Measurements from ENCODE around the gene SYNDIG1. TPM values are rescaled to one million over a fixed set of nuclear protein-coding genes. Genes with fewer than 3 reads are reported as not detected.

Gene SYNDIG1
- total RNA-seq, 1 experiment from 2014 or later, result 5.4 TPM

DNA sequence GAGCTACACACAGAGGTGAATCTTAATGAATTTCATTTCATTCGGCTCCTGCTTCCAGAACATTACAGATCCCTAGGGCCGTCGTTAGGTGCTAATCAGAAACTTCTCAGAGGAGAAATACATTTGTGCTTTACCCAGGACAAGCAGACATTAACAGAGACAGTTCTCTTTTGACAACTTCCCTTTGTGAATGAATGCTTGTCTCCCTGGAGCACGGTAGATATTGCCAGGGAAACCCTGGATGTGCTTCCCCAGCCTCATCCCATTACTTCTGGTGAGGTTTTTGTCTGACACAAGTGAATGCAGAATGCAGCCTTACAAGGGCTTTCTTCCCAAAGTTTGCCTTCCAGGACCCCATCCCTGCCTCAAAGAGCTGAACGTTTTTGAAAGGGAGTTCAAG, 105.4 kb downstream of the SYNDIG1 start:
- Histone ChIP-seq H4K8ac (replicated peaks; ENCODE audit: insufficient read length, low read depth, low read length) (no peak overlapping the region), H3K79me1 (ENCODE audit: insufficient read depth, low read depth, low read length, poor library complexity, severe bottlenecking) (no peaks in the 10 kb centered on the region), H3K4me1 (ENCODE audit: insufficient read depth, low read length) (no peaks in the 10 kb centered on the region), H3K18ac (ENCODE audit: insufficient read length, low read depth, low read length) (no peak overlapping the region), H4K20me1 (ENCODE audit: control insufficient read depth, insufficient read depth, insufficient read length) (no peaks in the 10 kb centered on the region), H2BK20ac (ENCODE audit: low read depth, low read length, poor library complexity, severe bottlenecking) (no peak overlapping the region), H2AK5ac (ENCODE audit: insufficient read length, low read length) (no peak overlapping the region), H2BK5ac (ENCODE audit: insufficient read length, low read length) (no peak overlapping the region), H4K5ac (ENCODE audit: insufficient read length, low read depth, low read length) (no peak overlapping the region), H3K4ac (ENCODE audit: low read depth, low read length) (no peak overlapping the region), H2BK15ac (ENCODE audit: low read depth, low read length) (no peak overlapping the region), H3K23me2 (ENCODE audit: insufficient read length, low read depth, low read length, poor library complexity, severe bottlenecking) (no peaks in the 10 kb centered on the region), H3K23ac (ENCODE audit: insufficient read length, low read depth, low read length) (no peak overlapping the region), H3K4me2 (ENCODE audit: insufficient read depth, insufficient read length, low read length) (no peak overlapping the region), H3K9ac (ENCODE audit: extremely low read depth, insufficient read length, low read length) (no peak overlapping the region), H3T11ph (ENCODE audit: low read length) (no peak overlapping the region), H3K14ac (ENCODE audit: insufficient read depth, low read length) (no peak overlapping the region), H3K9me3 (ENCODE audit: control insufficient read depth, low read depth, low read length) (no peaks in the 10 kb centered on the region), H2AFZ (ENCODE audit: low read length) (no peak overlapping the region), H2BK12ac (ENCODE audit: insufficient read length, low read depth, low read length) (no peak overlapping the region), H3K27ac (ENCODE audit: insufficient read length, low read depth, low read length) (no peak overlapping the region), H3K27me3 (ENCODE audit: insufficient read depth, low read length) (no peaks in the 10 kb centered on the region), H3K79me2 (ENCODE audit: insufficient read depth, low read length) (no peaks in the 10 kb centered on the region), H3K56ac (ENCODE audit: insufficient read length, low read depth, low read length) (no peak overlapping the region), H4K91ac (ENCODE audit: insufficient read length, low read depth, low read length) (no peak overlapping the region), H2BK120ac (ENCODE audit: low read depth, low read length, poor library complexity, severe bottlenecking) (no peak overlapping the region)
- TF ChIP-seq, protein P1, sequence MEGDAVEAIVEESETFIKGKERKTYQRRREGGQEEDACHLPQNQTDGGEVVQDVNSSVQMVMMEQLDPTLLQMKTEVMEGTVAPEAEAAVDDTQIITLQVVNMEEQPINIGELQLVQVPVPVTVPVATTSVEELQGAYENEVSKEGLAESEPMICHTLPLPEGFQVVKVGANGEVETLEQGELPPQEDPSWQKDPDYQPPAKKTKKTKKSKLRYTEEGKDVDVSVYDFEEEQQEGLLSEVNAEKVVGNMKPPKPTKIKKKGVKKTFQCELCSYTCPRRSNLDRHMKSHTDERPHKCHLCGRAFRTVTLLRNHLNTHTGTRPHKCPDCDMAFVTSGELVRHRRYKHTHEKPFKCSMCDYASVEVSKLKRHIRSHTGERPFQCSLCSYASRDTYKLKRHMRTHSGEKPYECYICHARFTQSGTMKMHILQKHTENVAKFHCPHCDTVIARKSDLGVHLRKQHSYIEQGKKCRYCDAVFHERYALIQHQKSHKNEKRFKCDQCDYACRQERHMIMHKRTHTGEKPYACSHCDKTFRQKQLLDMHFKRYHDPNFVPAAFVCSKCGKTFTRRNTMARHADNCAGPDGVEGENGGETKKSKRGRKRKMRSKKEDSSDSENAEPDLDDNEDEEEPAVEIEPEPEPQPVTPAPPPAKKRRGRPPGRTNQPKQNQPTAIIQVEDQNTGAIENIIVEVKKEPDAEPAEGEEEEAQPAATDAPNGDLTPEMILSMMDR (conservative IDR thresholded peaks at IDR 0.05), result no peak
- H3K27ac Mint-ChIP-seq, result no peak overlapping the region; a peak in 1 of 7 replicates
- DNase-seq, result no peak
- no CpG with 5 or more reads among the region's 5 CpGs for WGBS (ENCODE audit: extremely low coverage, insufficient read length, low lambda C conversion rate)
- H3K4me3 Mint-ChIP-seq, result no peak overlapping the region
- peaks cover 7% of the 10 kb centered on the region in 2 experiments for H3K4me1 Mint-ChIP-seq
- no peaks in the 10 kb centered on the region for H3K9me3 Mint-ChIP-seq
- H3K27me3 Mint-ChIP-seq (ENCODE audit: low read depth), result peaks cover 2% of the 10 kb centered on the region; the same call in 1 of the 2 replicates
- H3K36me3 Mint-ChIP-seq (ENCODE audit: insufficient read depth in 1 of 3, low read depth in 3 of 3), result no peaks in the 10 kb centered on the region
